IPS-NIHi7 (cell line): Measurements from ENCODE around the gene CSNK1A1.
"Not testable (repeated sequence)": the region's sequence is repeated elsewhere in the genome, so short reads cannot be mapped to it uniquely, and the experiment has no call there.

ENCODE experiments used
- DNase-seq: peaks from one replicate; pipeline ENCODE4 v3.0.0; 2012; ENCODE audit warnings: mixed read lengths; ENCODE audit errors: extremely low spot score

CSNK1A1 gene

DNA sequence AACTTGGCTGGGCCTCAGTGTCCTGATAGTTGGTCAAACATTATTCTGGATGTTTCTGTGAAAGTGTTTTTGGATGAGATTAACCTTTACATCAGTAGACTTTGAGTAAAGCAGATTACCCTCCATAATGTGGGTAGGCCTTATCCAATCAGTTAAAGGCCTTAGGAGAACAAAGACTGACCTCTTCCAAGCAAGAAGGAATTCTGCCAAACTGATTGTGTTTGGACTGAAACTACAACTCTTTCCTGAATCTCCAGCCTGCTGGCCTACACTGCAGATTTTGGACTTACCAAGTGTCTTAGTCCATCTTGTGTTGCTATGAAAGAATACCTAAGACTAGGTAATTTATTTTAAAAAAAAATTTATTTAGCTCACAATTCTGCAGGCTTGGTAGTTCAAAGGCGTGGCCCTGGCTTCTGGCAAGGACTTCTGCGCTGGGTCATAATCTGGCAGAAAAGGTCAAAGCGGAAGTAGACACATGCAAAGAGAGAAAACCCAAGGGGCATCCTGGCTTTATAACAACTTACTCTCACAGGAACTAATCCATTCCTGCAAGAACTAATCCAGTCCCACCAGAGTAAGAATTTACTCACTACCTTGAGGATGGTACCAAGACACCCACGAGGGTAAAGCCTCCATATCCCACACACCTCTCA is 21.5 kb upstream of the CSNK1A1 start:
- no peak for DNase-seq

DNA sequence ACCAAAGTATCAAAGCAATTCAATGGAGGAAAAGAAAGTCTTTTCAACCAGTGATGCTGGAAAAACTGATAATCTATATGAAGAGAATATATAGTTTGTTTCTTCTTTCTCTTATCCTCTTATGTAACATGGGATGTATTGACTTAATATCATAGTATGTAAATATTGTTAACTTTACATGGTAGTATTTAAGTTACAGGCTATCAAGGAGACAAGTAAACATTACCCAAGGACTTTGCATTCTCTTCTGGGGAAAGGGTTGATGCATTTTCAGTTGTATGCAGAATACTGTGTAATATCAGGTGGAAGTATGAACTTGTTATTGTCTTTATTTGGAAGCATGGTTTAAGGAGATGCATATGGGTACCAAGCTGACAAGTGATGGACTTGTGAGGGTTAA is 20.9 kb upstream of the CSNK1A1 start:
- DNase-seq: no peak

DNA sequence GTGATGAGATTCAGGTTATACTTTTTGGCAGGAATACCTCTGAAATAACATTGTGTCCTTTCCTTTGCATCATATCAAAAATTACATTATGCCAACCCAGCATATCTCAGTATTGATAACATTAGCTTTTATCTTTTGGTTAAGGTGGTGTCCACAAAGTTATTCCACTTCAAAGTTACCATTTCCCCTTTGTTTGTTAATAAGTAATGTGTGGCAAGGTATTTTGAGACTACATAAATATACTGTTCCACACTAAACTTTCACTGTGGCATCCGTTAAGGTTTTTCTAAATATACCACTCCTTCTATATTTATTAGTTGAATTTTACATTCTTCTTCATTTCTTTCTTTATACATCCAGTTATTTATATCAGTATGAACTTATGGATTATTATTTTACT is 16.0 kb upstream of the CSNK1A1 start:
- DNase-seq: no peak

DNA sequence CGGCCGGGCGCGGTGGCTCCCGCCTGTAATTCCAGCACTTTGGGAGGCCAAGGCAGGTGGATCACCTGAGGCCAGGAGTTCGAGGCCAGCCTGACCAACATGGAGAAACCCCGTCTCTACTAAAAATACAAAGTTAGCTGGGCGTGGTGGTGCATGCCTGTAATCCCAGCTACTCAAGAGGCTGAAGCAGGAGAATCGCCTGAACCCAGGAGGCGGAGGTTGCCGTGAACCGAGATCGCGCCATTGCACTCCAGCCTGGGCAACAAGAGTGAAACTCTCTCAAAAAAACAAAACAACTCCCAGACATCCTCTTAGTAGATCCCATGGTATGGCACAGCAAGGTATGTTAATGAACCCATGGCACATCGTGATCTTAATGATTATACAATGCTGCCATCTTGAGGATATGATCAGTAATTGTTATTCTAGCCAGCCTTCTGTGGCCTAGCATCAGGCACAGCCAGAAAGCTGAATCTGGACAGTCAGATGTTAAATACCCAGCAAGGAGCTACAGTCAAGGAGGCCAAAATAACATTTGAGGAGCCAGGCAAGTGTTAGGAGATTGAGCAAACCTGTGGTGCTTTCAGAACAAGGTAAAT is 13.4 kb upstream of the CSNK1A1 start:
- DNase-seq: peak; percentile 84

DNA sequence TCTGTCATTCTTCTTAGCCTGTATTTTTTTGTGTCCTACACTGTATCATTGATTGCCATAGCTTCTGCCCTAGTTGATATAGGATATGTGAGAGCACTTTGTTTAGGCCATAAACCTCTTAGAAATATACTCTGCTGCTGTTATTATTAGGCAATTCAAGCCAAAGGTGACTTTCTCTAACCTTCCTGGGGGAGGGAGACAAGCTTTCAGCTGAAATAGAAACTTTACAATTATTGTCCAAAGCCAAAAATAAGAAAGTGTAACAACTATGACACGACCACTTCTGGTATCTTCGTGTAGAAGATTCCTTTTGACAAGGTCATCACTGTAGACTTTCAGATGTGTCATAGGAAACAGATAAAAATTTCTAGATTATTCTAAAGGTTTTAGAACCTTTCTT is 12.2 kb upstream of the CSNK1A1 start:
- DNase-seq: no peak

DNA sequence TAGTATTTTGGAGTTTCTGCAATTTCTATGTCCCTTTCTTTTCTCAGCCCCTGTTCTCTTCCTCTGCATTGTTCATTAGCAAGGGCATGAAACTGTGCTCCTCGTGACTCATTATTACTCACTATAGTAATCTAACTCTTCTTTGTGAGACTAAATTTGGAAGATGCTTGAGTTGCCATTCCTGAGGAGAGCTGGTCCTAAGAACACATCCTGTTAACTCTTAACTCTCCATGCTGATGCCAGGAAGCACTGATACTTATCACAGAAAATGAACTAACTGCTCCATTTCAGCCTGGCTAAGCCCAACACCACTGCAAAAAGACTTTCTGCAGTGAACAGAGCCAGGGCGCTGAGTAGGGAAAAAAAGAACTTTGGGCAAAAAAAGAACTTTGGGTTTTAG is 10.6 kb upstream of the CSNK1A1 start:
- peak; percentile 38 for DNase-seq

DNA sequence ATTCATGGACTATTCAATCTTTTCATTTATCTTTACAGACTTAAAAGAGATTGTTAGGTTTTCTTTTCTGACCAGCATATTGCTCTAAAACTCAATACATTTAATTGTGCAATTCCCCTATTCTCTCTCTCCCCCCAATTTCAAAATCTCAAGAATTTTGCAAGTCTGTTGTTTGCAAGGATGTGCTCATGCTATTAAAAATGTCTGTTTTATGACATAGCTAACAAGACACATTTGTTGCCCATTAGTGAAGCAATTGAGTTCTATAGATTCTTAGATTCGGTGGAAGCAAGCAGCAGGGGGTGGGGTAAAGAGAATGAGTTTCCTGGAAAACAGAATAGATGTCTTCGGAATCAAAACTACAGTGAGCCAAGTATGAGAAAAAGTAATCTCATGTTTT is 8.5 kb upstream of the CSNK1A1 start:
- no peak for DNase-seq

DNA sequence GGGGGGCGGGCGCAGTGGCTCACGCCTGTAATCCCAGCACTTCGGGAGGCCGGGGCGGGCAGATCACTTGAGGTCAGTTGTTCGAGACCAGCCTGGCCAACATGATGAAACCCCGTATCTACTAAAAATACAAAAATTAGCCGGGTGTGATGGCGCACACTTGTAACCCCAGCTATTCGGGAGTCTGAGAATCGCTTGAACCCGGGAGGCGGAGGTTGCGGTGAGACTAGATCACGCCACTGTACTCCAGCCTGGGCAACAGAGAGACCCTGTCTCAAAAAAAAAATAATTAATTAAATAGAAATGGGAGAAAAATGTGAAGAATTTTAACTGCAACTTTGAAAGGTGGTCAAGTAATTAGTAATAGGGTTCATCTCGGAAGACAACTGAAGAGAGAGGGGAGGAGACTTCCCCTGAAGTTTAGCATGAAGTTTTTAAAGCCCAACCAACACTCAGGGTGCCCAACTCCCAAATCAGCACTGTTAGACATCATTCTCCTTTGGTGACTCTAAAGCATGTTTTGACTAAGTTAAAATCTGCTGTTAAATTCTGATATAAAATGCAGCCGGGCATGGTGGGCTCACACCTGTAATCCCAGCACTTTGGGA is 1.4 kb upstream of the CSNK1A1 start:
- DNase-seq: no peak

DNA sequence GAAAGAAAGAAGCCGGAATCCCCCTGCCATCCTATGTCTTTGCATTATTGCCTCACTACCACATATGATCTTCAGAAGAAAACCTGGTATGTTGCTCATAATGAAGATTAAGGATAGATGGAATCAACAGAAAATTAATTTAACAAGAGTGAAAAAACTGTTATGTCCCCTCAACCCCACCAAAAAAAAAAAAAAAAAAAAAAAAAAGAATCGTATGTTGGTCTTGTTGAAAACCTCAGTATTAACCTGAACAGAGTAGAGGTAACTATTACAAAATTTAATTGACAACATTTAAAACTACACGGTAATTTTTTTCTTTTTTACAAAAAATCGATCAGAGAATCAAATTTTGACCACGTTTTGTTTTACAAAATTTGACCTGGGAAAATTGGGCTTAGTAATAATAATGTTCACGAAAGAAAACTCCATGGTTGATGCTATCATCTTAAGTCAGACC is 827 bp upstream of the CSNK1A1 start:
- no peak for DNase-seq

DNA sequence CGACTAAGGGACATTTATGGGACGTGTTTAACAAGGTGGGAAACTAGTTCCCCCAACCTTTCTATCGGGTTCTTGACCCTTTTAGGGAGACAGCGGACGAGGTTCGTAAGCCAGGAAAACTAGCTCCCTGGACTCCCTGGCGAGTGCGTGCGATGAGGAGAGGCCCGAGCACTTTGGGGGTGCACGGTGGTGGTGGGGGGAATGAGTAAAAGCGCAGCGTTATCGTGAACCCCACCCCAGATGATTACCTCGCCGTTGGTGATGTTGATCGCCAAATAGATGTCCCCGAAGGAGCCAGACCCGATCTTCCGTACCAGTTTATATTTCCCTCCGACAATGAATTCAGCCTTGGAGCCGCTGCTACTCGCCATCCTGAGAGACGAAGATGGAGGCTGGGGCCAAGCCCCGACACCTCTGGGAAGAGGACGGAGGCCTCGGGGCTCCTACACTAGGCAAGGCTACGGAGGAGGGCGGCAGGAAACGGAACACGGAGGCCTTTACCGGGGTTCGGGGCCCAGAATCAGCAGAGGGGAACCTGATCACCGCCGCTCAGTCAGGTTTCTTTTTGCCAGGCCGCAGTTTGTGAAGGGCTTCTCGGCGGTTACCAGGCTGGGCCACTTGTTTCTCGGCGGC is 529 bp downstream of the CSNK1A1 start:
- DNase-seq: no peak

DNA sequence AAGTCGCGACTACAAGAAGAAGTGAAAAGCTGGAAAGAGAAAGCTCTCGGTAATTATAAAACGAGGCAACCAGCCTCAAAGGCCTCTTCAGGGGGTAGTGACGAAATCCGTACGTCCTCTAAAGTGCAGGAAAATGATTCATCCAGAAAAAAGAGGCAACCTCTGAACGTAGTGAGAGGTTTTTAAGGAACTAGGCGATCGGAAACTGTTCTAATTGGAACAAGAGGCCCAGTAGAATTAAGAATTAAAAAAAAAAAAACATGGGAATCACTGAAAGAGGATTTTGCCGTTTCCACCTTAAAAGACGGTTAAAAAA is 1.0 kb downstream of the CSNK1A1 start:
- no peak for DNase-seq

DNA sequence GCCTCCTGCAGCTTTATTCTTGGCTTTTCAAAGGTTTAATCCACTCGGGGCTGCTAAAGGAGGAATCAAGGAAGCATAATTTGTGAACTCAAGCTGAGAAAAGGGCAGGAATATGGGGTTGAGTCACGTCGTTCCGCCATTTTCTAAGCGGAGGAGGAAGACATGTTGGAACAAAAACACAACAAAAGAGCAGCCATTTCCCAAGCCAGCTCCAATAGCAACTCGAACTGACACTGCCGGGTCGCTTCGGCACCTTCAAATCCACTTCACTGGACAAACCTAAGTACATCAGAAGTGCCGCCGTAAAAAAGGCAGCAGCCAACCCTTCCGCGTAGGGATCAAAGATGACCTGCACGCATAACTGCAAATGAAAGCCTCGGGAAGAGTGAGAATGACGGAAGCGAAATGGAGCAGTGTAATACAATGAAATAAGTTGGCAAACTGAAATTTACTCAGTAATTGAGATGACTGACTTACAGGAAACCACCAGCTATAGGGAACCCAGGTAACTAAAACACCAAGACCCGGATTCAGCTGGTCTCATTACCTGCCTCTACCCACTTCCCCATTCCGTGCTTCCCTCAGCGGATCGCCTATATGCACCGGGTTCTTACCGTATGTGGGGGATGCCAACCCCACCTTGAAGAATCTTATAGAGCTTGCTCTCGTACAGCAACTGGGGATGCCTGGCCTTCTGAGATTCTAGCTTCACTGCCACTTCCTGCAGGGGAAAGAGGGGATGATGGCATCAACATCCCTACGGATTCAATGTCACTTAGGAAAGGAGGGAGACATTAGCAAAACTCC is 1.6 kb downstream of the CSNK1A1 start:
- peak; percentile 35 for DNase-seq

DNA sequence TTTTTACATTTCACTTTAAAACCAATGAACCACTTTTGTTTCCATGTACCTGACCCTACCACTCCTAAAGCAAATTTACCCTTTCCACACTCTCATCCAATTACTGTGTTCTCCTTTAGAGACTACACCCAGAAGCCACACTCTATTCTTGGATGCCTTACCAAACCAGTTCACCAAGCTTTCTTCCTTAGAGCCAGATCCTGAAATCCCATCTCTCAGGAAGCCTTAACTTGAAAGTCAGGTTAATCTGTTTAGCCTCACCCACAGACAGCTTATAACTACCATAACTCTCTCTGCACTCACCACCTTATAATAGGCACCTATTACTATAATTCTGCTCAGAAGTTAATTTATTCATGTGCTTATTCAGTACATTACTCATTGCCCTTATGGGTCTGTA is 4.3 kb downstream of the CSNK1A1 start:
- DNase-seq: no peak

DNA sequence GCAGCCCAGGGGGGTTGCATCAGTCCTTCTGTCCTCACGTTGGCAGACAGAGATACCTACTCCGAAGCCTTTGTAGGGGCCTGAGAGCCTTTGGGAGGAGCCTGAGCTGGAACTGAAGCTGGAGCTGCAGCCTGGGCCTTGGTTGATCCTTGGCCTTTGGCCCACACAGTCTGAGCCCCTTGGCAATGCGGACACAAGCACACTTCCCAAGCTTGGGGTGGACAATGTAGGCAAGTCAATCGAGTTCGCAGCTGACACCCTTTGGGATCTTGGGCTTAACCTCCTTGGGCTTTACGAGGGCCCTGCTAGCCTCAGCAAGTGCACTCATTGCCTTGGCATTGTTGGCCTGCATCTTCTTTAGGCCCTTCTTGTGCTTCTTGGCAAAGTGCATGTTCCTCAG is 5.9 kb downstream of the CSNK1A1 start:
- no peak for DNase-seq

DNA sequence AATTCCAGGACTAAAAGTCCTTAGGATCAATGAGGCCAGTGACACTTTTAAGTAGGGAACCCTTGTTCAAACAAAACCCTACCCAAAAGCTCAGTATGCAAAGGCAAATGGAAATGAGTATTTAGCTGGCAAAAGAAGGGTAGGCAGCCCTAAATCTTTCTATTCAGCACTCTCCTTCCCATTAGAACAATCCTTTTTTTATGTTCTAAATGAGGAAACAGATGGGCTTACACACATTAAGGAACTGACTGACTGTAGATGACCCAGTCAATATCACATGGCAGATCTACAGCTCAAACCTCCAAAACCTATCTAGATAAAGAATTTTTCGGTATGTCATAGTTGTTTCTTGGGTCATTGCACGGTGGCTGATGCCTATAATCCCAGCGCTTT is 7.2 kb downstream of the CSNK1A1 start:
- DNase-seq: no peak

DNA sequence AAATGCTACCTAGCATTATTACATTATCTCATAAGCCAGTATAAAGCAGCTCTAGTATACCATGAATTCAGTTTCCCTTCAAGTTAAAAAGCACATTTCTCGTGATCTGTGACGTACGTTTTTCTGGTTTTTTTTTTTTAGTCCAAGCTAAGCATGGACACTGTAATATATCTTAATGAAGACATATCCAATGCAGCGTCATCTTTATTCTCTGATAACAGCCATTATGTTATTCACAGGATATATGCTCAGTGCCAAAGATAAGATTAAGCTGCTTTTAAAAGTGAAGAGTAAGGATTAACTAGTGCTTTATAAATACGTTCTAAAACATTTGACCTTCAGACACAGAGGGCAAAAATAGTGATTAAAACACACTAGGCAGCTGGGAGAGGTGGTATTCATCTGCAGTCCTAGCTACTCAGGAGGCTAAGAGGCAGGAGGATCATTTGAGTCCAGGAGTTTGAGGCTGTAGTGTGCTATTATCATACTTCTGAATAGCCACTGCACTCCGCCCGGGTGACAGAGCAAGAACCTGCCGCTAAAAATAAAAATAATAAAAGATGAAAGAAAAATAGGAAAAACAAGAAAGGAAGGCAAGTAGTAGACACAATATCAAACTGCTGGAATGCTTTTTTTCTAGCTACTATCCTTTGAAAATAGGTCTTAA is 7.7 kb downstream of the CSNK1A1 start:
- no peak for DNase-seq

DNA sequence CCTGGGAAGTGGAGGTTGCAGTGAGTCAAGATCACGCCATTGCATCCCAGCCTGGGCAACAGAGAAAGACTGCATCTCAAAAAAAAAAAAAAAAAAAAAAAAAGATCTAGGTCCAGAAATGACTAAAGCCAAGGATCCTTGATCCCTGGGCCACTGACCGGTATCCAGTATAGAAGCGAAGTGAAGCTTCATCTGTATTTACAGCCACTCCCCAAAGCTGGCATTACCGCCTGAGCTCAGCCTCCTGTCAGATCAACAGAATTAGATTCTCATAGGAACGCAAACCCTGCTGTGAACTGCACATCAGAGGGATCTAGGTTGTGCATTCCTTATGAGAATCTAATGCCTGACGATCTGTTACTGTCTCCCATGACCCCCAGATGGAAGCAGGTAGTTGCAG is 9.3 kb downstream of the CSNK1A1 start:
- DNase-seq: no peak

DNA sequence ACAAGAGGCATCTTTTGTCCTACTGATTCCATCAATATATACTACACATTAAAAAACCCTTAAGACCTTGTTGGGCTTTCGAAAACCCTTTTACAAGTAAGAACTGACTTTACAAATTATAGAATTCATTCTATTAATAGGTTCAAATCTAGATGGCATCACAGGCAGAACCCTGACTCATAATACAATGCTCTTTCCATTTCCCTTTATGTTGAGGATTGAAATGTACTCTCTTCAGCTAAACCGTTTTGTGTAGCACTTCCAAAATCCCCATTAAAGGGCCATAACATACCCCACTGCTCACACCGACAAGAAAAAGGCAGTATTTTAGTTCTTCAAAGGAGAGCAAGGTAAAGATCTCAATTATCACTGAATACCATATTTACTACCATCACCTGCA is 11.2 kb downstream of the CSNK1A1 start:
- DNase-seq: no peak

DNA sequence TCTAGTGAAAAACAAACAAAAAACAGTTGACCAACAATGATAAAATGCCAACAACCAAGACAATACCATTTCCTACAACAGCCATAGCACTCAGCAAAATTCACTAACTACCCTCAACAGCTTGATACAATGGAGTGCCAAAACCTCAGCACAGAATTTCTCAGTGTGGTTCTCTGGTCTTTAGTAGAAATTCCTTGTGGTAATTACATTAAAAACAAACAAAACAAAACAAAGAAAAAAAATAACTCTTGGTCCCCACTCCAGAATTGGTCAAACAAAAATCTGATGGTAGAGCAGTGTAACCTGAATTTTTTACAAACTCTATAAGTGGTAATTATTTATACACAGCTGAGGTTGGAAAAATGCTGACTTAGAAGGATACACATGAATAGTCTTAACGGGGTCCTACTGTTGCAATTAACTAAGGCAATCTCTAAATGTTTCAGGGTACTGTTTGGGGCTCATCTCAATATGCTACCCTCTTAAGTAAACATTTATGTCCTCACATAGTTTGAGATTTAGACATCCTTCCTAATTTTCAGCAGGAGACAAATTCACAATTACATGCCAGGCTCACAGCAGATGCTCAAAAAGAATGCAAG is 13.8 kb downstream of the CSNK1A1 start:
- no peak for DNase-seq

DNA sequence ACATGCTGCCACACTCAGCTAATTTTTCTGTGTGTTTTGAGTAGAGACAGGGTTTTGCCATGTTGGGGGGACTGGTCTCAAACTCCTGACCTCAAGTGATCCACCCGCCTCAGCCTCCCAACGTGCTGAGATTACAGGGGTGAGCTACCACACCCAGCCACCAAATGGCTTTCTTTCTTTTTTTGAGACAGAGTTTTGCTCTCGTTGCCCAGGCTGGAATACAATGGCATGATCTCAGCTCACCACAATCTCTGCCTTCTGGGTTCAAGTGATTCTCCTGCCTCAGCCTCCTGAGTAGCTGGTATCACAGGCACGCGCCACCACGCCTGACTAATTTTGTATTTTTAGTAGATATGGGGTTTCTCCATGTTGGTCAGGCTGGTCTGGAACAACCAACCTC is 15.5 kb downstream of the CSNK1A1 start:
- not testable (repeated sequence) for DNase-seq

DNA sequence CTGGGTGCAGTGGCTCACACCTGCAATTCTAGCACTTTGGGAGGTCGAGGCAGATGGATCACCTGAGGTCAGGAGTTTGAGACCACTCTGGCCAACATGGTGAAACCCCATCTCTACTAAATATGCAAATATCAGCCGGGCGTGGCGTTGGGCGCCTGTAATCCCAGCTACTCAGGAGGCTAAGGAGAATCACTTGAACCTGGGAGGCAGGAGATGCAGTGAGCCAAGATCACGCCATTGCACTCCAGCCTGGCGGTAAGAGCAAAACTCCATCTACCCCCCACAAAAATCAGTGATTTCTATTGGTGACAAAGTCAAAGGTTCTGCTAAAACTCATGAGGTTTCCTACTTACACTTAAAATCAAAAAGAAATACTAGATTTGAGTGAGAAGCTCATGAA is 18.8 kb downstream of the CSNK1A1 start:
- DNase-seq: no peak
